Suprapubic skin (tissue), 4 donors: ENCODE measurements around the gene ZNF648. TPM values are rescaled to one million over a fixed set of nuclear protein-coding genes. Genes with fewer than 3 reads are reported as not detected.

Source experiments
- DNase-seq, 2 donors: peaks; one replicate each; pipeline ENCODE4 v3.0.0-alpha.2; 2019; ENCODE audit warnings: low spot score in 2 of 2
- H3K27ac ChIP-seq: fragments of 200-600 bp; sonication (generic); one replicate; pipeline ENCODE4 v1.5.1; 2019
- H3K27me3 ChIP-seq: fragments of 200-600 bp; sonication (generic); one replicate; pipeline ENCODE4 v1.5.1; 2019
- H3K36me3 ChIP-seq: fragments of 200-600 bp; sonication (generic); one replicate; pipeline ENCODE4 v1.5.1; 2019
- H3K4me1 ChIP-seq: fragments of 200-600 bp; sonication (generic); one replicate; pipeline ENCODE4 v1.5.1; 2019
- H3K4me3 ChIP-seq: fragments of 200-600 bp; sonication (generic); one replicate; pipeline ENCODE4 v1.5.1; 2019; ENCODE audit warnings: mild to moderate bottlenecking
- H3K9me3 ChIP-seq: fragments of 200-600 bp; sonication (generic); one replicate; pipeline ENCODE4 v1.5.1; 2019
- CTCF ChIP-seq, 2 donors: fragments of 200-600 bp in 1 of 2; fragments of 450-650 bp in 1 of 2; sonication (generic) in 1 of 2; IDR thresholded peaks; one replicate each; pipeline ENCODE4 v1.5.1; 2016 to 2019; ENCODE audit warnings: antibody characterized with exemption in 2 of 2, mild to moderate bottlenecking in 1 of 2, moderate library complexity in 1 of 2
- EP300 ChIP-seq: sonication (generic); formaldehyde crosslinking; IDR thresholded peaks from one replicate; pipeline ENCODE4 v1.6.1; 2017; ENCODE audit warnings: antibody characterized with exemption
- POLR2A ChIP-seq, 2 donors: fragments of 450-650 bp; IDR thresholded peaks; one replicate each; pipeline ENCODE4 v1.6.1; 2017; ENCODE audit warnings: antibody characterized with exemption in 2 of 2, mild to moderate bottlenecking in 2 of 2, moderate library complexity in 2 of 2
- POLR2AphosphoS5 ChIP-seq, 3 donors: sonication (generic); formaldehyde crosslinking; IDR thresholded peaks; one replicate each; pipeline ENCODE4 v1.6.1; 2017; ENCODE audit warnings: antibody characterized with exemption in 3 of 3
- WGBS: methylation state at CpG from one replicate; pipeline ENCODE4 v1.1.5; 2018; 5-methylcytosine and 5-hydroxymethylcytosine counted together
- total RNA-seq, 4 donors: library from RNA; depleted of rRNA; stranded (reverse); fragments of >200 nt; gene quantifications; one replicate each; pipeline ENCODE4 v1.1.0, GENCODE V29; 2016

The ZNF648 gene
- total RNA-seq, 4 donors from 2014 or later, result 0.13 to 0.89 (median 0.23) TPM; not detected in 1

- TF ChIP-seq EP300 (no peak), POLR2A (IDR thresholded peaks at IDR 0.05) (no peak), CTCF (IDR thresholded peaks at IDR 0.05) (peak in 1 of 2 donors; percentile 44), POLR2AphosphoS5 (IDR thresholded peaks at IDR 0.05) (no peak)
- H3K4me1 ChIP-seq, result peaks cover 3% of the 10 kb centered on the region
- no peaks in the 10 kb centered on the region for H3K9me3 ChIP-seq
- peaks cover 16% of the 10 kb centered on the region for H3K27me3 ChIP-seq
- WGBS, result 40% methylated on average over 4 of the region's 4 CpGs
- DNase-seq, result no peak
- no peak overlapping the region for H3K4me3 ChIP-seq
- H3K27ac ChIP-seq, result no peak overlapping the region
- no peaks in the 10 kb centered on the region for H3K36me3 ChIP-seq
Measured at GRCh38 chr1:182054698-182055326, 6.7 kb downstream of the ZNF648 start.

- 82% methylated on average over 2 of the region's 2 CpGs for WGBS
- Histone ChIP-seq H3K9me3 (no peaks in the 10 kb centered on the region), H3K4me1 (peaks cover 3% of the 10 kb centered on the region), H3K27ac (no peak overlapping the region), H3K27me3 (peaks cover 13% of the 10 kb centered on the region), H3K4me3 (no peak overlapping the region), H3K36me3 (no peaks in the 10 kb centered on the region)
- no peak for DNase-seq
- TF ChIP-seq CTCF (IDR thresholded peaks at IDR 0.05), result no peak
- TF ChIP-seq EP300, result no peak
- TF ChIP-seq POLR2A (IDR thresholded peaks at IDR 0.05), result no peak
- no peak for TF ChIP-seq POLR2AphosphoS5 (IDR thresholded peaks at IDR 0.05)
Measured at GRCh38 chr1:182052355-182052754, 9.2 kb downstream of the ZNF648 start.

- TF ChIP-seq EP300 (no peak), POLR2AphosphoS5 (IDR thresholded peaks at IDR 0.05) (no peak), POLR2A (IDR thresholded peaks at IDR 0.05) (no peak), CTCF (IDR thresholded peaks at IDR 0.05) (no peak)
- no peak for DNase-seq
- Histone ChIP-seq H3K27ac (no peak overlapping the region), H3K36me3 (no peaks in the 10 kb centered on the region), H3K4me1 (peaks cover under 1% of the 10 kb centered on the region), H3K27me3 (peaks cover 9% of the 10 kb centered on the region), H3K9me3 (no peaks in the 10 kb centered on the region), H3K4me3 (no peak overlapping the region)
- WGBS, result 47% methylated on average over 1 of the region's 1 CpG
Measured at GRCh38 chr1:182051938-182052337, 9.6 kb downstream of the ZNF648 start.

- H3K4me3 ChIP-seq, result no peak overlapping the region
- no peaks in the 10 kb centered on the region for H3K4me1 ChIP-seq
- no peak for TF ChIP-seq EP300
- no peak for TF ChIP-seq CTCF (IDR thresholded peaks at IDR 0.05)
- no peak for TF ChIP-seq POLR2AphosphoS5 (IDR thresholded peaks at IDR 0.05)
- TF ChIP-seq POLR2A (IDR thresholded peaks at IDR 0.05), result no peak
- 69% methylated on average over 4 of the region's 4 CpGs for whole genome bisulfite sequencing
- no peaks in the 10 kb centered on the region for H3K27me3 ChIP-seq
- H3K27ac ChIP-seq, result no peak overlapping the region
- DNase-seq, result no peak
- no peaks in the 10 kb centered on the region for H3K36me3 ChIP-seq
- H3K9me3 ChIP-seq, result no peaks in the 10 kb centered on the region
Measured at GRCh38 chr1:182050481-182051448, 10.7 kb downstream of the ZNF648 start.

- no peak overlapping the region for H3K4me3 ChIP-seq
- no peak for TF ChIP-seq EP300
- H3K4me1 ChIP-seq, result no peaks in the 10 kb centered on the region
- DNase-seq, result no peak
- no peaks in the 10 kb centered on the region for H3K27me3 ChIP-seq
- 77% methylated on average over 2 of the region's 2 CpGs for WGBS
- H3K27ac ChIP-seq, result no peak overlapping the region
- no peaks in the 10 kb centered on the region for H3K9me3 ChIP-seq
- H3K36me3 ChIP-seq, result no peaks in the 10 kb centered on the region
Measured at GRCh38 chr1:182048562-182048961, 12.9 kb downstream of the ZNF648 start.
